HL-60 (cell line): ENCODE measurements around the gene IFNGR1.

ENCODE experiments used
- GABPA ChIP-seq: IDR thresholded peaks from 2 replicates; pipeline ENCODE4 v1.6.1; 2012; ENCODE audit warnings: low read depth
- POLR2AphosphoS5 ChIP-seq: IDR thresholded peaks from 2 replicates; pipeline ENCODE4 v1.6.1; 2012; ENCODE audit warnings: low read depth
- SPI1 ChIP-seq: IDR thresholded peaks from 2 replicates; pipeline ENCODE4 v1.6.1; 2012; ENCODE audit warnings: low read depth, mild to moderate bottlenecking, borderline replicate concordance
- TF ChIP-seq, protein P1 (sequence below): IDR thresholded peaks from one replicate; pipeline ENCODE4 v1.5.1; 2011; ENCODE audit warnings: low read length, control low read depth, inconsistent platforms; ENCODE audit not compliant: insufficient read depth
- TF ChIP-seq, protein P2 (sequence below): IDR thresholded peaks from 2 replicates; pipeline ENCODE4 v1.6.1; 2012; ENCODE audit warnings: low read depth; ENCODE audit not compliant: insufficient replicate concordance

DNA sequence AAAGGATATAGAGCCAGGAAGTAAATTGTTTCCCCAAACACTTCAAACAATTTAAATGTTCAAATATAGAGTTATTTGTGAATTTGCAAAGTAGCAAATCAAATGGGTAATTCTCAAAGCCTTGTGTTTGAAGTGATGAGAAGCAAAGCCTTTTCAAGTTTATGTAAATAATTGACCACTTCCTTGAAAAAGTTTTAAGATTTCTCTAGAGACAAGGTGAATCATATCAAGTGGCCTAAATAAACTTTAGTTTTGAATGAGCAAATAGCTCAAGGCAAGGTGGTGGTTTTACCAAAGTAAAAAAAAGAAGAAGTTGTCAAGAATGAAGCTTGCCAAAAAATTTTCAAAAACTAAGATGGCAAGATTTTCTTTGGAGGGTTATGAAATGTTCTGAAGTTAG is 42.6 kb upstream of the IFNGR1 start:
- TF ChIP-seq, protein P1, sequence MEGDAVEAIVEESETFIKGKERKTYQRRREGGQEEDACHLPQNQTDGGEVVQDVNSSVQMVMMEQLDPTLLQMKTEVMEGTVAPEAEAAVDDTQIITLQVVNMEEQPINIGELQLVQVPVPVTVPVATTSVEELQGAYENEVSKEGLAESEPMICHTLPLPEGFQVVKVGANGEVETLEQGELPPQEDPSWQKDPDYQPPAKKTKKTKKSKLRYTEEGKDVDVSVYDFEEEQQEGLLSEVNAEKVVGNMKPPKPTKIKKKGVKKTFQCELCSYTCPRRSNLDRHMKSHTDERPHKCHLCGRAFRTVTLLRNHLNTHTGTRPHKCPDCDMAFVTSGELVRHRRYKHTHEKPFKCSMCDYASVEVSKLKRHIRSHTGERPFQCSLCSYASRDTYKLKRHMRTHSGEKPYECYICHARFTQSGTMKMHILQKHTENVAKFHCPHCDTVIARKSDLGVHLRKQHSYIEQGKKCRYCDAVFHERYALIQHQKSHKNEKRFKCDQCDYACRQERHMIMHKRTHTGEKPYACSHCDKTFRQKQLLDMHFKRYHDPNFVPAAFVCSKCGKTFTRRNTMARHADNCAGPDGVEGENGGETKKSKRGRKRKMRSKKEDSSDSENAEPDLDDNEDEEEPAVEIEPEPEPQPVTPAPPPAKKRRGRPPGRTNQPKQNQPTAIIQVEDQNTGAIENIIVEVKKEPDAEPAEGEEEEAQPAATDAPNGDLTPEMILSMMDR = no peak
- no peak for TF ChIP-seq POLR2AphosphoS5
- TF ChIP-seq SPI1 = no peak
- TF ChIP-seq GABPA = no peak
- TF ChIP-seq, protein P2, sequence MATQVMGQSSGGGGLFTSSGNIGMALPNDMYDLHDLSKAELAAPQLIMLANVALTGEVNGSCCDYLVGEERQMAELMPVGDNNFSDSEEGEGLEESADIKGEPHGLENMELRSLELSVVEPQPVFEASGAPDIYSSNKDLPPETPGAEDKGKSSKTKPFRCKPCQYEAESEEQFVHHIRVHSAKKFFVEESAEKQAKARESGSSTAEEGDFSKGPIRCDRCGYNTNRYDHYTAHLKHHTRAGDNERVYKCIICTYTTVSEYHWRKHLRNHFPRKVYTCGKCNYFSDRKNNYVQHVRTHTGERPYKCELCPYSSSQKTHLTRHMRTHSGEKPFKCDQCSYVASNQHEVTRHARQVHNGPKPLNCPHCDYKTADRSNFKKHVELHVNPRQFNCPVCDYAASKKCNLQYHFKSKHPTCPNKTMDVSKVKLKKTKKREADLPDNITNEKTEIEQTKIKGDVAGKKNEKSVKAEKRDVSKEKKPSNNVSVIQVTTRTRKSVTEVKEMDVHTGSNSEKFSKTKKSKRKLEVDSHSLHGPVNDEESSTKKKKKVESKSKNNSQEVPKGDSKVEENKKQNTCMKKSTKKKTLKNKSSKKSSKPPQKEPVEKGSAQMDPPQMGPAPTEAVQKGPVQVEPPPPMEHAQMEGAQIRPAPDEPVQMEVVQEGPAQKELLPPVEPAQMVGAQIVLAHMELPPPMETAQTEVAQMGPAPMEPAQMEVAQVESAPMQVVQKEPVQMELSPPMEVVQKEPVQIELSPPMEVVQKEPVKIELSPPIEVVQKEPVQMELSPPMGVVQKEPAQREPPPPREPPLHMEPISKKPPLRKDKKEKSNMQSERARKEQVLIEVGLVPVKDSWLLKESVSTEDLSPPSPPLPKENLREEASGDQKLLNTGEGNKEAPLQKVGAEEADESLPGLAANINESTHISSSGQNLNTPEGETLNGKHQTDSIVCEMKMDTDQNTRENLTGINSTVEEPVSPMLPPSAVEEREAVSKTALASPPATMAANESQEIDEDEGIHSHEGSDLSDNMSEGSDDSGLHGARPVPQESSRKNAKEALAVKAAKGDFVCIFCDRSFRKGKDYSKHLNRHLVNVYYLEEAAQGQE = no peak
